GM23338 (cell line): ENCODE measurements around the gene P2RX4. TPM values are rescaled to one million over a fixed set of nuclear protein-coding genes. Genes with fewer than 3 reads are reported as not detected.

Experiments used
- ATAC-seq: fragments of 200-7000 bp; cut with Tn5 transposase; 3 replicates; pipeline ENCODE4 v1.9.1; 2020
- DNase-seq: peaks from one replicate; pipeline ENCODE4 v3.0.0-alpha.2; 2015; ENCODE audit warnings: low spot score
- H2AFZ ChIP-seq: fragments of 200-600 bp; sonication (generic); 2 replicates; pipeline ENCODE4 v1.8.0; 2016; ENCODE audit warnings: antibody characterized with exemption, mild to moderate bottlenecking, moderate library complexity
- H3F3A ChIP-seq: fragments of 200-600 bp; sonication (generic); replicated peaks from 2 replicates; pipeline ENCODE4 v1.8.0; 2017; ENCODE audit warnings: antibody characterized with exemption, mixed run types, low read depth
- H3K27ac ChIP-seq: fragments of 200-600 bp; sonication (generic); 2 replicates; pipeline ENCODE4 v1.6.1; 2016; ENCODE audit warnings: low read depth
- H3K27me3 ChIP-seq: fragments of 200-600 bp; sonication (generic); 2 replicates; pipeline ENCODE4 v1.8.0; 2016; ENCODE audit warnings: mild to moderate bottlenecking, mixed run types, moderate library complexity; ENCODE audit not compliant: insufficient read depth
- H3K36me3 ChIP-seq: fragments of 200-600 bp; sonication (generic); 2 replicates; pipeline ENCODE4 v1.8.0; 2016; ENCODE audit warnings: mild to moderate bottlenecking; ENCODE audit not compliant: insufficient read depth
- H3K4me1 ChIP-seq: fragments of 200-600 bp; sonication (generic); 2 replicates; pipeline ENCODE4 v1.8.0; 2016; ENCODE audit warnings: mild to moderate bottlenecking, moderate library complexity; ENCODE audit not compliant: insufficient read depth
- H3K4me2 ChIP-seq: fragments of 200-600 bp; sonication (generic); 2 replicates; pipeline ENCODE4 v1.7.1; 2017; ENCODE audit warnings: mixed run types
- H3K4me3 ChIP-seq: fragments of 200-600 bp; sonication (generic); 2 replicates; pipeline ENCODE4 v1.6.1; 2016; ENCODE audit warnings: mixed run types
- H3K79me2 ChIP-seq: fragments of 200-600 bp; sonication (generic); replicated peaks from 2 replicates; pipeline ENCODE4 v1.8.0; 2017; ENCODE audit warnings: mild to moderate bottlenecking; ENCODE audit not compliant: insufficient read depth
- H3K9me2 ChIP-seq: fragments of 200-600 bp; sonication (generic); 2 replicates; pipeline ENCODE4 v1.8.0; 2017; ENCODE audit not compliant: insufficient read depth
- H4K20me1 ChIP-seq: fragments of 200-600 bp; sonication (generic); replicated peaks from 2 replicates; pipeline ENCODE4 v1.8.0; 2017; ENCODE audit warnings: mild to moderate bottlenecking; ENCODE audit not compliant: insufficient read depth
- H3K27ac Mint-ChIP-seq: 2 replicates; pipeline ENCODE4 v1.8.0; 2020; ENCODE audit warnings: inconsistent platforms, mild to moderate bottlenecking, moderate library complexity, mixed read lengths
- H3K27me3 Mint-ChIP-seq: 3 replicates; pipeline ENCODE4 v1.8.0; 2022; ENCODE audit warnings: low read depth, mild to moderate bottlenecking, moderate library complexity, mixed read lengths, inconsistent platforms; ENCODE audit not compliant: insufficient read depth, poor library complexity
- H3K36me3 Mint-ChIP-seq: 3 replicates; pipeline ENCODE4 v1.8.0; 2021; ENCODE audit warnings: low read depth, mild to moderate bottlenecking, inconsistent platforms, moderate library complexity, mixed read lengths
- H3K4me1 Mint-ChIP-seq: 3 replicates; pipeline ENCODE4 v1.8.0; 2020; ENCODE audit warnings: mild to moderate bottlenecking, inconsistent platforms, mixed read lengths
- H3K4me3 Mint-ChIP-seq: 3 replicates; pipeline ENCODE4 v1.8.0; 2021; ENCODE audit warnings: moderate library complexity, mild to moderate bottlenecking, inconsistent platforms, mixed read lengths
- H3K9me3 Mint-ChIP-seq: 3 replicates; pipeline ENCODE4 v1.8.0; 2020; ENCODE audit warnings: moderate library complexity, mild to moderate bottlenecking, inconsistent platforms, mixed read lengths
- CREB1 ChIP-seq: fragments of 250-450 bp; sonication (Bioruptor Pico); IDR thresholded peaks from 2 replicates; pipeline ENCODE4 v1.5.0; 2020; ENCODE audit warnings: low read depth, mild to moderate bottlenecking, moderate library complexity
- CTCF ChIP-seq, 2 experiments: fragments of 200-600 bp in 1 of 2; sonication (generic) in 1 of 2; conservative IDR thresholded peaks; 2 replicates each; pipeline versions ENCODE4 v1.5.1 to v1.6.1; 2016 to 2017; ENCODE audit warnings: antibody characterized with exemption in 2 of 2, low read depth in 2 of 2, mild to moderate bottlenecking in 2 of 2, moderate library complexity in 1 of 2
- ETS1 ChIP-seq: IDR thresholded peaks from 2 replicates; pipeline ENCODE4 v1.6.1; 2016; ENCODE audit warnings: antibody characterized with exemption
- EZH2 ChIP-seq: fragments of 200-600 bp; sonication (generic); IDR thresholded peaks from one replicate; pipeline ENCODE4 v1.8.0; 2017; ENCODE audit warnings: antibody characterized with exemption, mild to moderate bottlenecking, low read depth; ENCODE audit not compliant: unreplicated experiment
- EZH2phosphoT487 ChIP-seq: fragments of 200-600 bp; sonication (generic); IDR thresholded peaks from one replicate; pipeline ENCODE4 v1.8.1; 2018; ENCODE audit warnings: antibody characterized with exemption; ENCODE audit not compliant: unreplicated experiment
- JUNB ChIP-seq: IDR thresholded peaks from one replicate; pipeline ENCODE4 v1.6.1; 2016; ENCODE audit warnings: antibody characterized with exemption; ENCODE audit not compliant: unreplicated experiment
- NANOG ChIP-seq: IDR thresholded peaks from 2 replicates; pipeline ENCODE4 v1.6.1; 2016; ENCODE audit warnings: antibody characterized with exemption, borderline replicate concordance
- POLR2AphosphoS5 ChIP-seq: IDR thresholded peaks from 2 replicates; pipeline ENCODE4 v1.6.1; 2016; ENCODE audit warnings: antibody characterized with exemption, low read depth
- STAT1 ChIP-seq: IDR thresholded peaks from one replicate; pipeline ENCODE4 v1.6.1; 2016; ENCODE audit warnings: antibody characterized with exemption; ENCODE audit not compliant: unreplicated experiment
- ZNF114 ChIP-seq: fragments of 250-450 bp; sonication (Bioruptor Pico); IDR thresholded peaks from 2 replicates; pipeline ENCODE4 v1.5.0; 2020; ENCODE audit warnings: mild to moderate bottlenecking, moderate library complexity
- ZNF331 ChIP-seq: fragments of 250-450 bp; sonication (Bioruptor Pico); IDR thresholded peaks from 2 replicates; pipeline ENCODE4 v1.5.0; 2020; ENCODE audit warnings: low read depth, mild to moderate bottlenecking, moderate library complexity
- ZNF462 ChIP-seq: fragments of 250-450 bp; sonication (Bioruptor Pico); IDR thresholded peaks from 2 replicates; pipeline ENCODE4 v1.5.0; 2020; ENCODE audit warnings: mild to moderate bottlenecking, moderate library complexity
- polyA plus RNA-seq: library from polyadenylated mRNA; unstranded; fragments of >200 nt; fragmentation: Nextera tagmentation; extraction: Ambion mirVana; gene quantifications from 2 replicates; pipeline ENCODE4 v1.2.1, GENCODE V29; 2016
- total RNA-seq: library from RNA; depleted of rRNA; stranded (reverse); fragments of >200 nt; shearing (Covaris generic); gene quantifications from 2 replicates; pipeline ENCODE4 v1.2.3, GENCODE V29; 2014
- TF ChIP-seq, protein P1 (sequence below): IDR thresholded peaks from one replicate; pipeline ENCODE4 v1.6.1; 2018; ENCODE audit warnings: antibody characterized with exemption; ENCODE audit not compliant: unreplicated experiment

Gene P2RX4
- total and polyA plus RNA-seq, 2 experiments from 2014 or later = 5.6 to 18.9 TPM

DNA sequence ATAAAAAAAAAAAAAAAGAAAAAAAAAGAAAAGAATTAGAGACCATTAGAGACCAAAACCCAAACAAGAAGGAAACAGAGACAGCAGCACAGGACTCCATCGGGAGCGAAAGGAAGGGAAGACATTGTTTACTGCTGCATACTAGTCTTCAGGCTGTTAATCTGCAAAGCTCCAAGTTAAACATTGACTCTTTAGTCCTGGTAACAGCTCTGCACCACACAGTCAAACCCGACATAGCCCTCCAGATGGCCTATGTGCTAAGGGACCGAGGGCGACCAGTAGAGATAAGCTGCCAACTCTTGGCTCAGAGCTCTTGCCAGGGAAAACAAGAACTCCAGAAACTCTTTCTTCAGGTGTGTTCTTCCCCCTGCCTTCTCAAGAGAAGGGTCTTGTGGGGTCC is 7.8 kb downstream of the P2RX4 start:
- Histone ChIP-seq H3K9me2 (no peaks in the 10 kb centered on the region), H3K27me3 (no peaks in the 10 kb centered on the region), H3K4me3 (no peak overlapping the region), H3K79me2 (no peaks in the 10 kb centered on the region), H3K36me3 (no peaks in the 10 kb centered on the region), H3K4me1 (no peaks in the 10 kb centered on the region), H3K27ac (no peak overlapping the region), H4K20me1 (no peaks in the 10 kb centered on the region), H3K4me2 (no peak overlapping the region), H3F3A (no peaks in the 10 kb centered on the region), H2AFZ (no peak overlapping the region)
- Mint-ChIP-seq H3K4me3 (no peak overlapping the region), H3K27ac (no peak overlapping the region), H3K9me3 (no peaks in the 10 kb centered on the region), H3K36me3 (no peaks in the 10 kb centered on the region; the same call in 2 of the 3 replicates), H3K27me3 (peaks cover 5% of the 10 kb centered on the region), H3K4me1 (no peaks in the 10 kb centered on the region)
- DNase-seq (no peak), ATAC-seq (no peak)
- TF ChIP-seq POLR2AphosphoS5 (no peak), ZNF462 (CRISPR knock-in tag) (no peak), ETS1 (no peak), STAT1 (no peak), ZNF331 (no peak), ZNF114 (CRISPR knock-in tag) (no peak), EZH2 (no peak), NANOG (no peak), EZH2phosphoT487 (no peak), CREB1 (no peak), JUNB (no peak), CTCF (conservative IDR thresholded peaks at IDR 0.05; ENCODE audit: low read depth in 2 of 2) (no peak)
- TF ChIP-seq, protein P1, sequence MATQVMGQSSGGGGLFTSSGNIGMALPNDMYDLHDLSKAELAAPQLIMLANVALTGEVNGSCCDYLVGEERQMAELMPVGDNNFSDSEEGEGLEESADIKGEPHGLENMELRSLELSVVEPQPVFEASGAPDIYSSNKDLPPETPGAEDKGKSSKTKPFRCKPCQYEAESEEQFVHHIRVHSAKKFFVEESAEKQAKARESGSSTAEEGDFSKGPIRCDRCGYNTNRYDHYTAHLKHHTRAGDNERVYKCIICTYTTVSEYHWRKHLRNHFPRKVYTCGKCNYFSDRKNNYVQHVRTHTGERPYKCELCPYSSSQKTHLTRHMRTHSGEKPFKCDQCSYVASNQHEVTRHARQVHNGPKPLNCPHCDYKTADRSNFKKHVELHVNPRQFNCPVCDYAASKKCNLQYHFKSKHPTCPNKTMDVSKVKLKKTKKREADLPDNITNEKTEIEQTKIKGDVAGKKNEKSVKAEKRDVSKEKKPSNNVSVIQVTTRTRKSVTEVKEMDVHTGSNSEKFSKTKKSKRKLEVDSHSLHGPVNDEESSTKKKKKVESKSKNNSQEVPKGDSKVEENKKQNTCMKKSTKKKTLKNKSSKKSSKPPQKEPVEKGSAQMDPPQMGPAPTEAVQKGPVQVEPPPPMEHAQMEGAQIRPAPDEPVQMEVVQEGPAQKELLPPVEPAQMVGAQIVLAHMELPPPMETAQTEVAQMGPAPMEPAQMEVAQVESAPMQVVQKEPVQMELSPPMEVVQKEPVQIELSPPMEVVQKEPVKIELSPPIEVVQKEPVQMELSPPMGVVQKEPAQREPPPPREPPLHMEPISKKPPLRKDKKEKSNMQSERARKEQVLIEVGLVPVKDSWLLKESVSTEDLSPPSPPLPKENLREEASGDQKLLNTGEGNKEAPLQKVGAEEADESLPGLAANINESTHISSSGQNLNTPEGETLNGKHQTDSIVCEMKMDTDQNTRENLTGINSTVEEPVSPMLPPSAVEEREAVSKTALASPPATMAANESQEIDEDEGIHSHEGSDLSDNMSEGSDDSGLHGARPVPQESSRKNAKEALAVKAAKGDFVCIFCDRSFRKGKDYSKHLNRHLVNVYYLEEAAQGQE = no peak
